ENCODE measurements around the gene TRAF1.

Gene TRAF1

GRCh38 chr9:120938851-120939250, 12.3 kb upstream of the TRAF1 start:
- TF ChIP-seq CTCF (IDR thresholded peaks at IDR 0.05): no peak

DNA sequence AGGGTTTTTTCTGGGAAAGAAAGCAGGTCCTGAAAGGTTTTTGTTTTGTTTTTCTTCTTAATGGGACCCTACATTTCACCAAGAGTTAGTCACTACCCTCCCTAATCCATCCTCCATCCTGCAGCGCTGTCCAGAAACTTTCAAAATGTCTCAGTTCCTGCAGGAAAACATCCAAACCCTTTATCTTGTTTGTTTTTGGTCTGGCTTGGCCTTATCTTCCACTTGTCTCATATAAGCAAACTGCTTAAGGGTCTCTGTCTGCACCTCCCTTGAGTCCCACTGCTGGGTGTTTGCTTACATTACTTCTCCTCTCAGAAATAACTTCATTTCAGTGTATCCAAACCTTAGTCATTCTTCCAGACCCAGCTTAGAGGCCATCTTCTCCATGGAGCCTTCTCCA, 11.0 kb upstream of the TRAF1 start:
- TF ChIP-seq CTCF (IDR thresholded peaks at IDR 0.05): no peak

- no peak for TF ChIP-seq CTCF (IDR thresholded peaks at IDR 0.05)
Observed at GRCh38 chr9:120937127-120937526, 10.5 kb upstream of the TRAF1 start.

GRCh38 chr9:120936764-120937122, 10.1 kb upstream of the TRAF1 start:
- peak; percentile 28; the same call in 1 of the 2 replicates for TF ChIP-seq CTCF (IDR thresholded peaks at IDR 0.05)

DNA sequence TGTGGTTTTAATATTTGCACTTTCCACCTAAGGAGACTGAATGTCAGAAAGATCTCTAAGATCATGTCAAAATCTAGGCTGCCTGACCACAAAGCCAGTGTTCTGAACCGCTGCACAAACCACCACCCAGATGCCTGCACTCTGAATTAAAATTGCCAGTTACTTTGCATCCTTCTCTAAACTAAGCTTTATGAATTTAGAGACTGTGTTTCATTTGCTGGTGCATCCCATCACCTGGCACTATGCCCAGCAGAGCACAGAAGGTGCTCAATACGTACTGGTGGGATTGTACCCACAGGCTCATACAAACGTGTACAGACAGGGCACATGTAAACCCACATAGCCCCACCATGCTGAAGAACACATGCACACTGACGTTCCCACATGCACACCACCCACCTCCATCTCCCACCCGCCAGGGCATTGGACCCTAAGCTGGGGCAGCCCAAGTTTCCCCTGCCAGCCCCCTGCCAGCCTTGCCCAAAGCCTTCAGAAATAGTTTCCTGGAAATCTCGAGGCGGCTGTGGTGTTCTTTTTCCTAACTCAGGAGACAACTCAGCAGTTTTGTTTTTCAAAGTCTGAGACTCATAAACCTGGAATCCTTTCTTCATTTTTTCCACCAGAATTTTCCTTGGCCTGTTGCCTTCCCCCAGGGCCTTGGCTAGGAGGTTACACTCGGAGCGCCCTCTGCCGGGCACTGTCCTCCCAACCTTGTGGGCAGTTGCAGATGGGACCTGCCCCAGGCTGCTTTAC, 9.6 kb upstream of the TRAF1 start:
- TF ChIP-seq CTCF (IDR thresholded peaks at IDR 0.05): peak; percentile 95

- no peak for TF ChIP-seq CTCF (IDR thresholded peaks at IDR 0.05)
Observed at GRCh38 chr9:120935383-120935857, 8.8 kb upstream of the TRAF1 start.

DNA sequence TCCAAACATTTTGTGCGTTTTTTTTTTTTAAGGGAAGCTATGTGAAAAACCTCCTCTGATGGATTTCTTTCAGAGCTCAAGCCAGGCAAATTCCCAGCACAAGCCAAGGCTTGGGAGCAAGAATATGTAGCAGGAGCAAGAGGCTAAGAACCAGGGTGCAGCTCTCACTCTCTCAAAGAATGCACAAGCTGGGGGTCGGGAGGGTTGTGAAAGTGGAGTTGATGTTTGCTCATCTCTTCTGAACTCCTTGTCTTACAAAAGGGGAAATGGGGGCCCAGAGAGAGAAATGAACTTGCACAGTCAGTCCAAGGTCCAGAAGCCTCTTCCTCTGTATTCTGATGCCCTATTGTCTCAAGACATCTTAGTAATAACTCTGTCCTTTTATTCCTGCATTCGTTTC, 7.7 kb upstream of the TRAF1 start:
- no peak for TF ChIP-seq CTCF (IDR thresholded peaks at IDR 0.05)
